Stimulated activated naive CD8-positive, alpha-beta T cell treated with anti-CD3 and anti-CD28 coated beads, Interleukin-15, Interleukin-2, amounts not matched to agents 100 ng/mL and 50 ng/mL, for 24 hours (primary cell): ENCODE results near the gene ABCF3.
"Not testable (repeated sequence)": the region's sequence is repeated elsewhere in the genome, so short reads cannot be mapped to it uniquely, and the experiment has no call there.

ENCODE experiments used
- H3K27ac Mint-ChIP-seq: one replicate; pipeline ENCODE4 v1.8.0; 2021; ENCODE audit warnings: mild to moderate bottlenecking, mixed read lengths
- H3K27me3 Mint-ChIP-seq: one replicate; pipeline ENCODE4 v1.8.0; 2021; ENCODE audit warnings: mixed read lengths
- H3K36me3 Mint-ChIP-seq: one replicate; pipeline ENCODE4 v1.8.0; 2021; ENCODE audit warnings: low read depth, mixed read lengths
- H3K4me1 Mint-ChIP-seq: one replicate; pipeline ENCODE4 v1.8.0; 2021; ENCODE audit warnings: low read depth, mixed read lengths
- H3K4me3 Mint-ChIP-seq: one replicate; pipeline ENCODE4 v1.8.0; 2021; ENCODE audit warnings: mild to moderate bottlenecking, mixed read lengths
- H3K9me3 Mint-ChIP-seq: one replicate; pipeline ENCODE4 v1.8.0; 2021; ENCODE audit warnings: mixed read lengths

ABCF3 gene

GRCh38 chr3:184186184-184186901 is at the start of gene ABCF3:
Gene ABCF3 (plus strand): TSS chr3:184186199. CDS start chr3:184186208, 9 bp downstream.
- Mint-ChIP-seq H3K4me1 (peaks cover 38% of the 10 kb centered on the region), H3K9me3 (no peaks in the 10 kb centered on the region), H3K4me3 (peak within 1 kb of the TSS; percentile 96), H3K27ac (peak within 1 kb of the TSS; percentile 94), H3K27me3 (no peaks in the 10 kb centered on the region), H3K36me3 (peaks cover 64% of the 10 kb centered on the region)

GRCh38 chr3:184140436-184140835 is 45.6 kb upstream of the ABCF3 start:
- Mint-ChIP-seq H3K27ac (no peak overlapping the region), H3K4me1 (peaks cover 22% of the 10 kb centered on the region), H3K4me3 (no peak overlapping the region), H3K27me3 (no peaks in the 10 kb centered on the region), H3K9me3 (no peaks in the 10 kb centered on the region), H3K36me3 (peaks cover 69% of the 10 kb centered on the region)

GRCh38 chr3:184142199-184142598 is 43.8 kb upstream of the ABCF3 start:
- H3K4me3 Mint-ChIP-seq = no peak overlapping the region
- no peaks in the 10 kb centered on the region for H3K9me3 Mint-ChIP-seq
- H3K27ac Mint-ChIP-seq = no peak overlapping the region
- H3K27me3 Mint-ChIP-seq = no peaks in the 10 kb centered on the region
- H3K36me3 Mint-ChIP-seq = peaks cover 63% of the 10 kb centered on the region
- peaks cover 8% of the 10 kb centered on the region for H3K4me1 Mint-ChIP-seq

GRCh38 chr3:184143327-184143726 is 42.7 kb upstream of the ABCF3 start:
- H3K9me3 Mint-ChIP-seq = no peaks in the 10 kb centered on the region
- H3K4me3 Mint-ChIP-seq = no peak overlapping the region
- H3K27me3 Mint-ChIP-seq = no peaks in the 10 kb centered on the region
- H3K36me3 Mint-ChIP-seq = peaks cover 54% of the 10 kb centered on the region
- H3K27ac Mint-ChIP-seq = no peak overlapping the region
- no peaks in the 10 kb centered on the region for H3K4me1 Mint-ChIP-seq

GRCh38 chr3:184144505-184144904 is 41.5 kb upstream of the ABCF3 start:
- Mint-ChIP-seq H3K36me3 (peaks cover 54% of the 10 kb centered on the region), H3K27me3 (no peaks in the 10 kb centered on the region), H3K9me3 (no peaks in the 10 kb centered on the region), H3K27ac (no peak overlapping the region), H3K4me1 (no peaks in the 10 kb centered on the region), H3K4me3 (no peak overlapping the region)

- Mint-ChIP-seq H3K4me3 (no peak overlapping the region), H3K27me3 (no peaks in the 10 kb centered on the region), H3K36me3 (peaks cover 49% of the 10 kb centered on the region), H3K27ac (no peak overlapping the region), H3K4me1 (no peaks in the 10 kb centered on the region), H3K9me3 (no peaks in the 10 kb centered on the region)
Measured at GRCh38 chr3:184145111-184145524, 40.9 kb upstream of the ABCF3 start.

GRCh38 chr3:184145751-184146270 is 40.2 kb upstream of the ABCF3 start:
- Mint-ChIP-seq H3K27me3 (no peaks in the 10 kb centered on the region), H3K27ac (no peak overlapping the region), H3K4me1 (no peaks in the 10 kb centered on the region), H3K36me3 (peaks cover 42% of the 10 kb centered on the region), H3K9me3 (no peaks in the 10 kb centered on the region), H3K4me3 (no peak overlapping the region)

- Mint-ChIP-seq H3K9me3 (no peaks in the 10 kb centered on the region), H3K36me3 (peaks cover 20% of the 10 kb centered on the region), H3K27me3 (no peaks in the 10 kb centered on the region), H3K4me3 (no peak overlapping the region), H3K4me1 (no peaks in the 10 kb centered on the region), H3K27ac (no peak overlapping the region)
Measured at GRCh38 chr3:184148076-184148475, 37.9 kb upstream of the ABCF3 start.

GRCh38 chr3:184149123-184149522 is 36.9 kb upstream of the ABCF3 start:
- Mint-ChIP-seq H3K36me3 (peaks cover 11% of the 10 kb centered on the region), H3K9me3 (no peaks in the 10 kb centered on the region), H3K4me3 (no peak overlapping the region), H3K27me3 (no peaks in the 10 kb centered on the region), H3K27ac (no peak overlapping the region), H3K4me1 (no peaks in the 10 kb centered on the region)

- not testable (repeated sequence) for H3K36me3 Mint-ChIP-seq, H3K27me3 Mint-ChIP-seq, H3K9me3 Mint-ChIP-seq, H3K4me3 Mint-ChIP-seq, H3K27ac Mint-ChIP-seq, H3K4me1 Mint-ChIP-seq
Measured at GRCh38 chr3:184149770-184150169, 36.2 kb upstream of the ABCF3 start.

- Mint-ChIP-seq H3K9me3 (no peaks in the 10 kb centered on the region), H3K4me3 (peak within 1 kb of the TSS; percentile 95), H3K36me3 (peaks cover under 1% of the 10 kb centered on the region), H3K27me3 (no peaks in the 10 kb centered on the region), H3K4me1 (peaks cover 27% of the 10 kb centered on the region), H3K27ac (peak within 1 kb of the TSS; percentile 52)
Measured at GRCh38 chr3:184154885-184155643, 30.9 kb upstream of the ABCF3 start, which contains the start of gene DVL3. Gene DVL3 (plus strand): TSS chr3:184155377. CDS start chr3:184155636, 259 bp downstream.

GRCh38 chr3:184155644-184156521 is 30.1 kb upstream of the ABCF3 start:
- peak overlapping the region; percentile 95 for H3K4me3 Mint-ChIP-seq
- H3K27me3 Mint-ChIP-seq = no peaks in the 10 kb centered on the region
- H3K36me3 Mint-ChIP-seq = peaks cover 5% of the 10 kb centered on the region
- H3K4me1 Mint-ChIP-seq = peaks cover 32% of the 10 kb centered on the region
- H3K9me3 Mint-ChIP-seq = no peaks in the 10 kb centered on the region
- H3K27ac Mint-ChIP-seq = peak overlapping the region; percentile 52

- peaks cover 5% of the 10 kb centered on the region for H3K36me3 Mint-ChIP-seq
- H3K4me1 Mint-ChIP-seq = peaks cover 32% of the 10 kb centered on the region
- H3K4me3 Mint-ChIP-seq = peak overlapping the region; percentile 95
- no peaks in the 10 kb centered on the region for H3K9me3 Mint-ChIP-seq
- no peaks in the 10 kb centered on the region for H3K27me3 Mint-ChIP-seq
- peak overlapping the region; percentile 52 for H3K27ac Mint-ChIP-seq
Measured at GRCh38 chr3:184156522-184156955, 29.5 kb upstream of the ABCF3 start.

GRCh38 chr3:184157206-184157605 is 28.8 kb upstream of the ABCF3 start:
- no peaks in the 10 kb centered on the region for H3K27me3 Mint-ChIP-seq
- H3K4me3 Mint-ChIP-seq = peak overlapping the region; percentile 95
- H3K4me1 Mint-ChIP-seq = peaks cover 32% of the 10 kb centered on the region
- peak overlapping the region; percentile 42 for H3K27ac Mint-ChIP-seq
- no peaks in the 10 kb centered on the region for H3K9me3 Mint-ChIP-seq
- H3K36me3 Mint-ChIP-seq = peaks cover 5% of the 10 kb centered on the region
